ENCODE data around the gene WRNIP1. TPM values are rescaled to one million over a fixed set of nuclear protein-coding genes. Genes with fewer than 3 reads are reported as not detected.

Gene WRNIP1
- total RNA-seq, 1 donor from 2014 or later = 73.6 TPM

DNA sequence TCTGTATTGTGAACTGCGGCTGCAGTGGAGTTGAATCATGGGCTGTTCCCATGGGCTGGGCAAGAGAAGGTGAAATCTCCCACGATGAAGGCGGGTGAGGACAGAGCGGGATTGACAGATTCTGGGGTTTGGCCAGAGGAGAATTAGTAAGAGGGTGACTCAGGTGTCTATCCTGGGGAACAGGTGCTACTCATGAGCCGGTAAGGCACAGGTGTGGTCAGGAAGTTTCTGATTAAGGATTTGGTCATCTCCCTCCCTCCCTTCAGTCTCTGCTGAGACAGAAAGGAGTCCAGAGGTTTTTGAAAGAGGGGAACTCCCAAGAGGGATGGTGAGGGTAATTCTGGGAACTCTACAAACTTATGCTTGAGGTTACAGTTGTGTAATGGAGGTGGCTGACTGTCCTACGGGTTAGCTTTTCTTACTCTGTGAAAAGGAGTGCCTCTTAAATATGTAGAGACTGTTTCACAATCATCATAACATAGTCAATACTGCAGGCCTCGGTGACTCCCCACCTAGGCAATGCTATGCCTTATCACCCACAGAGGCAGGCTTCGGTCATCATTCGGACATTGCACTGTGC is 45.0 kb downstream of the WRNIP1 start:
- no peaks in the 10 kb centered on the region for H3K27me3 ChIP-seq (ENCODE audit: control insufficient read depth, insufficient read depth, low read length)
- no peak for TF ChIP-seq CTCF (IDR thresholded peaks at IDR 0.05; ENCODE audit: insufficient read depth, low read length, poor library complexity, severe bottlenecking)
- no peak overlapping the region for H3K4me3 ChIP-seq (ENCODE audit: low read depth, low read length)
- no peak for DNase-seq (ENCODE audit: low read depth)
- H3K36me3 ChIP-seq (ENCODE audit: control insufficient read depth, insufficient read depth, low read length) = no peaks in the 10 kb centered on the region

DNA sequence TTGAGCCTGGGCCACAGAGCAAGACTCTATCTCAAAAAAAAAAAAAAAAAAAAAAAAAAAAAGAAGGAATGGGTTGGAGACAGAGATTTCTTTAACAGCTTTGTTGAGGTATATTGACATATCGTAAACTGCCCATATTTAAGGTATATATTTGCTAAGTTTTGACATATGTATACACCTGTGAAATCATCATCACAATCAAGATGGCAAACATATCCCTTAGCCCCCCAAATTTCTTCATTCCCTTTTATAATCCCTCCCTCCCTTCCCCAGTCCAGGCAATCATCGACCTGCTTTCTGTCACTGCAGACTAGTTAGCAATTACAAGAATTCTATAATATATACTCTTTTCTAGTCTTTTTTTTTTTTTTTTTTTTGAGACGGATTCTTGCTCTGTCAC is 47.5 kb downstream of the WRNIP1 start:
- DNase-seq (ENCODE audit: low read depth) = no peak
- Histone ChIP-seq H3K27me3 (ENCODE audit: control insufficient read depth, insufficient read depth, low read length) (no peaks in the 10 kb centered on the region), H3K4me3 (ENCODE audit: low read depth, low read length) (no peak overlapping the region), H3K36me3 (ENCODE audit: control insufficient read depth, insufficient read depth, low read length) (no peaks in the 10 kb centered on the region)
- no peak for TF ChIP-seq CTCF (IDR thresholded peaks at IDR 0.05; ENCODE audit: insufficient read depth, low read length, poor library complexity, severe bottlenecking)

- Histone ChIP-seq H3K4me3 (ENCODE audit: low read depth, low read length) (no peak overlapping the region), H3K27me3 (ENCODE audit: control insufficient read depth, insufficient read depth, low read length) (no peaks in the 10 kb centered on the region), H3K36me3 (ENCODE audit: control insufficient read depth, insufficient read depth, low read length) (no peaks in the 10 kb centered on the region)
- DNase-seq (ENCODE audit: low read depth) = no peak
- TF ChIP-seq CTCF (IDR thresholded peaks at IDR 0.05; ENCODE audit: insufficient read depth, low read length, poor library complexity, severe bottlenecking) = no peak
Measured at GRCh38 chr6:2816158-2816557, 51.0 kb downstream of the WRNIP1 start.

- no peak for TF ChIP-seq CTCF (IDR thresholded peaks at IDR 0.05; ENCODE audit: insufficient read depth, low read length, poor library complexity, severe bottlenecking)
- DNase-seq (ENCODE audit: low read depth) = no peak
- Histone ChIP-seq H3K4me3 (ENCODE audit: low read depth, low read length) (no peak overlapping the region), H3K27me3 (ENCODE audit: control insufficient read depth, insufficient read depth, low read length) (no peaks in the 10 kb centered on the region), H3K36me3 (ENCODE audit: control insufficient read depth, insufficient read depth, low read length) (no peaks in the 10 kb centered on the region)
Measured at GRCh38 chr6:2817903-2818443, 52.8 kb downstream of the WRNIP1 start.

GRCh38 chr6:2818593-2818992 is 53.4 kb downstream of the WRNIP1 start:
- DNase-seq (ENCODE audit: low read depth) = no peak
- TF ChIP-seq CTCF (IDR thresholded peaks at IDR 0.05; ENCODE audit: insufficient read depth, low read length, poor library complexity, severe bottlenecking) = no peak
- Histone ChIP-seq H3K27me3 (ENCODE audit: control insufficient read depth, insufficient read depth, low read length) (no peaks in the 10 kb centered on the region), H3K4me3 (ENCODE audit: low read depth, low read length) (no peak overlapping the region), H3K36me3 (ENCODE audit: control insufficient read depth, insufficient read depth, low read length) (no peaks in the 10 kb centered on the region)

- H3K4me3 ChIP-seq (ENCODE audit: low read depth, low read length) = no peak overlapping the region
Measured at GRCh38 chr6:2819115-2819514, 53.9 kb downstream of the WRNIP1 start.

More at GRCh38 chr6:2819115-2819514, 53.9 kb downstream of the WRNIP1 start:
- Histone ChIP-seq H3K36me3 (ENCODE audit: control insufficient read depth, insufficient read depth, low read length) (no peaks in the 10 kb centered on the region), H3K27me3 (ENCODE audit: control insufficient read depth, insufficient read depth, low read length) (no peaks in the 10 kb centered on the region)
- TF ChIP-seq CTCF (IDR thresholded peaks at IDR 0.05; ENCODE audit: insufficient read depth, low read length, poor library complexity, severe bottlenecking) = no peak
- DNase-seq (ENCODE audit: low read depth) = no peak

All from kidney epithelial cell (primary cell).